Measurements from ENCODE around the gene EIF3F.

Gene EIF3F

GRCh38 chr11:8036986-8037385 is 49.8 kb downstream of the EIF3F start:
- TF ChIP-seq RAD21 (IDR thresholded peaks at IDR 0.05; ENCODE audit: low read depth): no peak
- no peak for TF ChIP-seq TAF1 (IDR thresholded peaks at IDR 0.05; ENCODE audit: low read depth)
- no peak for TF ChIP-seq TCF12 (IDR thresholded peaks at IDR 0.05; ENCODE audit: low read depth)
- TF ChIP-seq NFIC (IDR thresholded peaks at IDR 0.05): no peak
- TF ChIP-seq USF1 (IDR thresholded peaks at IDR 0.05): no peak
- no peak for TF ChIP-seq CEBPB (IDR thresholded peaks at IDR 0.05)
- no peak for TF ChIP-seq YY1 (IDR thresholded peaks at IDR 0.05; ENCODE audit: low read depth)
- TF ChIP-seq FOXM1 (IDR thresholded peaks at IDR 0.05; ENCODE audit: borderline replicate concordance, low read depth): no peak
- TF ChIP-seq, protein P1, sequence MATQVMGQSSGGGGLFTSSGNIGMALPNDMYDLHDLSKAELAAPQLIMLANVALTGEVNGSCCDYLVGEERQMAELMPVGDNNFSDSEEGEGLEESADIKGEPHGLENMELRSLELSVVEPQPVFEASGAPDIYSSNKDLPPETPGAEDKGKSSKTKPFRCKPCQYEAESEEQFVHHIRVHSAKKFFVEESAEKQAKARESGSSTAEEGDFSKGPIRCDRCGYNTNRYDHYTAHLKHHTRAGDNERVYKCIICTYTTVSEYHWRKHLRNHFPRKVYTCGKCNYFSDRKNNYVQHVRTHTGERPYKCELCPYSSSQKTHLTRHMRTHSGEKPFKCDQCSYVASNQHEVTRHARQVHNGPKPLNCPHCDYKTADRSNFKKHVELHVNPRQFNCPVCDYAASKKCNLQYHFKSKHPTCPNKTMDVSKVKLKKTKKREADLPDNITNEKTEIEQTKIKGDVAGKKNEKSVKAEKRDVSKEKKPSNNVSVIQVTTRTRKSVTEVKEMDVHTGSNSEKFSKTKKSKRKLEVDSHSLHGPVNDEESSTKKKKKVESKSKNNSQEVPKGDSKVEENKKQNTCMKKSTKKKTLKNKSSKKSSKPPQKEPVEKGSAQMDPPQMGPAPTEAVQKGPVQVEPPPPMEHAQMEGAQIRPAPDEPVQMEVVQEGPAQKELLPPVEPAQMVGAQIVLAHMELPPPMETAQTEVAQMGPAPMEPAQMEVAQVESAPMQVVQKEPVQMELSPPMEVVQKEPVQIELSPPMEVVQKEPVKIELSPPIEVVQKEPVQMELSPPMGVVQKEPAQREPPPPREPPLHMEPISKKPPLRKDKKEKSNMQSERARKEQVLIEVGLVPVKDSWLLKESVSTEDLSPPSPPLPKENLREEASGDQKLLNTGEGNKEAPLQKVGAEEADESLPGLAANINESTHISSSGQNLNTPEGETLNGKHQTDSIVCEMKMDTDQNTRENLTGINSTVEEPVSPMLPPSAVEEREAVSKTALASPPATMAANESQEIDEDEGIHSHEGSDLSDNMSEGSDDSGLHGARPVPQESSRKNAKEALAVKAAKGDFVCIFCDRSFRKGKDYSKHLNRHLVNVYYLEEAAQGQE (IDR thresholded peaks at IDR 0.05; ENCODE audit: low read depth): no peak
- TF ChIP-seq EP300 (IDR thresholded peaks at IDR 0.05; ENCODE audit: borderline replicate concordance): no peak
- TF ChIP-seq TEAD4 (IDR thresholded peaks at IDR 0.05): no peak
- no peak for TF ChIP-seq MAX (IDR thresholded peaks at IDR 0.05)

DNA sequence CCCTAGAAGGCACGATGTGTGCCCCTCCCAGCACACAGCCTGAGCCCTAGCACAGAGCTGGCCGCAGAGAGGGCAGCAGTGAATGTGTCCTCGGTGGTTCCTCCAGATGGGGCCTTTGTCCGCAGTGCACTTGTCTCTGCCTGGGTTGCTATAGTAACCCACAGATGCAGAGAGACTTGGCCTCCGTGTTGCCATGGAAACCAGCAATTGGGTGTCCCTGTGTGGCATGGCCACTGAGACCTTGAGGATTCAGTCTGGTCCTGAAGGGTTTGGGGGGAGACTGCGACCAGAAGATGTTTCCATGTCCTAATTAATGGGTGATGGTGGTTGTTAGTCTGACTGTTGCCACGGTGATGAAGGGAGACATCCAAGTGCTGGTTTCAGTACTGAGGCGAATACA is 51.3 kb downstream of the EIF3F start:
- TF ChIP-seq EGR1 (IDR thresholded peaks at IDR 0.05): no peak
- TF ChIP-seq CREB1 (IDR thresholded peaks at IDR 0.05; ENCODE audit: low read depth): no peak
- TF ChIP-seq TAF1 (IDR thresholded peaks at IDR 0.05; ENCODE audit: low read depth): no peak
- no peak for TF ChIP-seq TCF12 (IDR thresholded peaks at IDR 0.05; ENCODE audit: low read depth)
- no peak for TF ChIP-seq YY1 (IDR thresholded peaks at IDR 0.05; ENCODE audit: low read depth)
- TF ChIP-seq RAD21 (IDR thresholded peaks at IDR 0.05; ENCODE audit: low read depth): no peak
- no peak for TF ChIP-seq ZBTB7A (IDR thresholded peaks at IDR 0.05; ENCODE audit: low read depth)
- TF ChIP-seq MAX (IDR thresholded peaks at IDR 0.05): no peak
- TF ChIP-seq CEBPB (IDR thresholded peaks at IDR 0.05): no peak
- TF ChIP-seq TEAD4 (IDR thresholded peaks at IDR 0.05): no peak

DNA sequence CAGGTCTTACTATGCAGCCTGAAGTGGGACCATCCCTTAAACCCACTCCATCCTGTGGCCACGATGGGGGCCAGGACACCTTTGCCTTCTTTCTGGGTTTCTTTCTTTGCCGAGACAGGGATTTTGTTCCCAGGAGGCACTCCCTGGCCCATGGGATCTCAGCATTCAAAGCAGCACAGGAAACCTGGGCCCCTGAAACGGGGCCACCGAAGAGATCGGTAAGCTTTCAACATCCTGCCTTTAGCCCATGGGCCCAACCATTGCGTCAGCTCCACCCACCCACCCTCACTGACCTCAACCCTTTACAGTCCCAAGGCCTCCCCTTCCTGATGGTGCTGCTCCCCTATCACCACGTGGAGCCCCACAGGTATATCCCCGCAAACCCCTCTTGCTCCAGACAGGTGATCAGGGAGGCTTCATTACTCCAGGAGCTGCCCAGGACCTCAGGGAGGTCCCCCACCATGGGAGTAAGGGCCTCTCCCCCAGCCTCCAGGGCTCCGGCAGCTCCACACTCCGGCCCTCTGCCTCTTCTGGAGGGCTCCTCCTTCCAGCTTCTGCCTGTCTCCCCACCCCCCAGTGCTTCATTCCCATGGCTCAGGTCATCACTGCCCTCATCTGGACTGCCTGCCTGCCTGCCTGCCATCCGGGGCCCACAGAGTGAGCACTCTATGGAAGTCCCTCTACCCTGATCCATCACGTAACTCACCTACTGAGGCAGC is 51.8 kb downstream of the EIF3F start:
- TF ChIP-seq CREB1 (IDR thresholded peaks at IDR 0.05; ENCODE audit: low read depth) (no peak), TCF12 (IDR thresholded peaks at IDR 0.05; ENCODE audit: low read depth) (no peak), TEAD4 (IDR thresholded peaks at IDR 0.05) (no peak), CEBPB (IDR thresholded peaks at IDR 0.05) (no peak), ZBTB7A (IDR thresholded peaks at IDR 0.05; ENCODE audit: low read depth) (no peak), EGR1 (IDR thresholded peaks at IDR 0.05) (no peak), TAF1 (IDR thresholded peaks at IDR 0.05; ENCODE audit: low read depth) (no peak), YY1 (IDR thresholded peaks at IDR 0.05; ENCODE audit: low read depth) (no peak), NFIC (IDR thresholded peaks at IDR 0.05) (no peak), USF1 (IDR thresholded peaks at IDR 0.05) (no peak), RAD21 (IDR thresholded peaks at IDR 0.05; ENCODE audit: low read depth) (no peak), FOXM1 (IDR thresholded peaks at IDR 0.05; ENCODE audit: borderline replicate concordance, low read depth) (no peak), EP300 (IDR thresholded peaks at IDR 0.05; ENCODE audit: borderline replicate concordance) (no peak), MAX (IDR thresholded peaks at IDR 0.05) (no peak)
- TF ChIP-seq, protein P1 (IDR thresholded peaks at IDR 0.05; ENCODE audit: low read depth): no peak

DNA sequence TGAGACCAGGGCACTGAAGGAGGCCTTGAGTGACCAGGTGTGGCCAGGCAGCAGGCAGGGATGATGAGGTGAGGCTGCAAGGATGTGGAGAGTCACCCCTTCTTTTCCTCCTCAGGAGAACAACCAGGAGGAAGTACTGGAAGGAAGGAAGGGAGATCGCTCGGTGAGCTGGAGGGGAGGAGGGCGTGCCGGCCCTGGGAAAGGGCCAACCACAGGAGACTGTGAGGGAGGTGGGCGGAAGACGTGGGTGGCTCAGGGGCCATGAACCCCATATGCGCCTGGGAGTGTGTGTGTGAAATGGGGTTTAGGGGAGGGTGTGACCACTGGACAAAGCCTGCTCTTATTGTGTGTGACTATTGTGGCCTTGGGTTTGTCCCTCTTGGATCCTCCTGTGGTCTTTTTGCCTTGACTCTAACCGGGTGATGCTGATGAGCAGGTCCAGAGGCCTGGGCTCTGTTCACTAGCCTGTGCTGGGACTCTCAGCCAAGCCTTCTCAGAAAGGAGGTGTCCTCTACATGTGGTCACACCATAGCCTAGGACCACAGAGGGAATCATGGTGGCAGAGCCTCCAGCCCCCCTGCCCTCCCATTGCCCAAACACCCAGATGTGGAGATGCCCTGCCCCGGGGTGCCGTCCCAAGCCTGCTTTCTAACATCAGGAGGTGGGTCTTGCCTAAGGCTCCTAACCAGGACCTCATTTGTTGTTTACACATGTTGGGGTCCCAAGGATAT is 52.6 kb downstream of the EIF3F start:
- no peak for TF ChIP-seq TEAD4 (IDR thresholded peaks at IDR 0.05)
- no peak for TF ChIP-seq CEBPB (IDR thresholded peaks at IDR 0.05)
- TF ChIP-seq FOXM1 (IDR thresholded peaks at IDR 0.05; ENCODE audit: borderline replicate concordance, low read depth): no peak
- no peak for TF ChIP-seq NFIC (IDR thresholded peaks at IDR 0.05)
- TF ChIP-seq CREB1 (IDR thresholded peaks at IDR 0.05; ENCODE audit: low read depth): no peak
- TF ChIP-seq YY1 (IDR thresholded peaks at IDR 0.05; ENCODE audit: low read depth): no peak
- TF ChIP-seq, protein P1 (IDR thresholded peaks at IDR 0.05; ENCODE audit: low read depth): no peak
- no peak for TF ChIP-seq ZBTB7A (IDR thresholded peaks at IDR 0.05; ENCODE audit: low read depth)
- no peak for TF ChIP-seq EP300 (IDR thresholded peaks at IDR 0.05; ENCODE audit: borderline replicate concordance)
- TF ChIP-seq TAF1 (IDR thresholded peaks at IDR 0.05; ENCODE audit: low read depth): no peak
- no peak for TF ChIP-seq TCF12 (IDR thresholded peaks at IDR 0.05; ENCODE audit: low read depth)
- no peak for TF ChIP-seq MAX (IDR thresholded peaks at IDR 0.05)
- TF ChIP-seq USF1 (IDR thresholded peaks at IDR 0.05): no peak
- TF ChIP-seq RAD21 (IDR thresholded peaks at IDR 0.05; ENCODE audit: low read depth): no peak
